Activated CD4-positive, alpha-beta T cell treated with anti-CD3 and anti-CD28 coated beads for 24 hours (primary cell): ENCODE results near the gene NVL.
"Not testable (repeated sequence)": the region's sequence is repeated elsewhere in the genome, so short reads cannot be mapped to it uniquely, and the experiment has no call there.

Experiments used
- DNase-seq, 2 donors: peaks; one replicate each; pipeline ENCODE4 v3.0.0-alpha.2; 2020; ENCODE audit warnings: low read depth in 2 of 2

Gene NVL

GRCh38 chr1:224329842-224330753, at the start of gene NVL:
Gene NVL, minus strand, starts transcription at chr1:224330172. Its CDS starts 45 bp downstream, at chr1:224330127.
- DNase-seq, result peak; percentile 65 to 66

GRCh38 chr1:224378855-224379631, 49.1 kb upstream of the NVL start:
- no peak for DNase-seq

- peak in 1 of 2 donors; percentile 15 for DNase-seq
Measured at GRCh38 chr1:224377676-224378006, 47.7 kb upstream of the NVL start.

GRCh38 chr1:224375059-224375458, 45.1 kb upstream of the NVL start:
- no peak for DNase-seq

GRCh38 chr1:224373008-224373590, 43.1 kb upstream of the NVL start:
- DNase-seq, result no peak

GRCh38 chr1:224368409-224368808, 38.4 kb upstream of the NVL start:
- DNase-seq, result no peak

GRCh38 chr1:224359207-224359606, 29.2 kb upstream of the NVL start:
- DNase-seq, result no peak

- no peak for DNase-seq
Measured at GRCh38 chr1:224358237-224358636, 28.3 kb upstream of the NVL start.

- DNase-seq, result no peak
Measured at GRCh38 chr1:224357626-224358124, 27.7 kb upstream of the NVL start.

GRCh38 chr1:224356685-224357625, 27.0 kb upstream of the NVL start, which contains the start of gene CNIH4:
Gene CNIH4, plus strand, starts transcription at chr1:224356879. Its CDS starts 46 bp downstream, at chr1:224356925.
- peak; percentile 82 to 84 for DNase-seq

- DNase-seq, result no peak
Measured at GRCh38 chr1:224353975-224354925, 24.3 kb upstream of the NVL start.

- DNase-seq, result not testable (repeated sequence)
Measured at GRCh38 chr1:224352436-224353085, 22.6 kb upstream of the NVL start.

- not testable (repeated sequence) for DNase-seq
Measured at GRCh38 chr1:224349716-224350115, 19.7 kb upstream of the NVL start.

- no peak for DNase-seq
Measured at GRCh38 chr1:224348137-224348536, 18.2 kb upstream of the NVL start.

- DNase-seq, result no peak
Measured at GRCh38 chr1:224343679-224344078, 13.7 kb upstream of the NVL start.

GRCh38 chr1:224340453-224341384, 10.7 kb upstream of the NVL start:
- DNase-seq, result not testable (repeated sequence)

- no peak for DNase-seq
Measured at GRCh38 chr1:224339442-224340033, 9.6 kb upstream of the NVL start.
